Fibroblast of the aortic adventitia (primary cell): ENCODE data around the gene TFCP2. TPM values are rescaled to one million over a fixed set of nuclear protein-coding genes. Genes with fewer than 3 reads are reported as not detected.

Experiments used
- DNase-seq: peaks from one replicate; pipeline ENCODE4 v3.0.0-alpha.2; 2010; ENCODE audit warnings: low read depth
- H3K4me3 ChIP-seq: 2 replicates; pipeline ENCODE4 v1.5.1; 2011; ENCODE audit warnings: low read depth, mild to moderate bottlenecking, control low read depth, low read length, moderate library complexity
- CTCF ChIP-seq: IDR thresholded peaks from 2 replicates; pipeline ENCODE4 v1.5.1; 2011; ENCODE audit warnings: mild to moderate bottlenecking, low read length, control low read depth, inconsistent platforms; ENCODE audit not compliant: insufficient read depth
- small RNA-seq: library from RNA; depleted of rRNA; stranded (forward); fragments of <200 nt; gene quantifications from one replicate; pipeline ENCODE3, GENCODE V24; 2012
- total RNA-seq: library from RNA; depleted of rRNA; stranded (reverse); fragments of >200 nt; gene quantifications from 2 replicates; pipeline ENCODE4 v1.2.3, GENCODE V29; 2012; ENCODE audit warnings: low replicate concordance

The TFCP2 gene
- total RNA-seq, 1 donor, result 10.8 TPM

GRCh38 chr12:51048661-51049251 is 124.2 kb downstream of the TFCP2 start:
- TF ChIP-seq CTCF, result no peak
- peak overlapping the region; percentile 92 for H3K4me3 ChIP-seq
- DNase-seq, result no peak

- H3K4me3 ChIP-seq, result peak within 1 kb of the TSS; percentile 92
- TF ChIP-seq CTCF, result peak; percentile 90
- peak; percentile 99 for DNase-seq
Measured at GRCh38 chr12:51047655-51048540, 125.0 kb downstream of the TFCP2 start, which contains the start of gene LETMD1. Gene LETMD1, plus strand, starts transcription at chr12:51048327. Its CDS starts 30 bp downstream, at chr12:51048357.

Small RNAs within 50 kb of the gene (small RNA-seq; reads per million reads assigned to genes)
- gene RF00019 (not detected), gene RNU6-199P (not detected)

Other genes starting within 250 kb of the TFCP2 start
- not detected in 2 replicates for gene HIGD1C, start 220.6 kb downstream of the TFCP2 start, total RNA-seq
- gene SLC11A2, start 146.8 kb downstream of the TFCP2 start, total RNA-seq, result 50.7 and 53.7 TPM in 2 replicates
- 30.5 and 40.6 TPM in 2 replicates for gene LETMD1, start 124.8 kb downstream of the TFCP2 start, total RNA-seq
- 19.1 and 42.4 TPM in 2 replicates for gene CSRNP2, start 89.5 kb downstream of the TFCP2 start, total RNA-seq
- 3.5 and 5.7 TPM in 2 replicates for gene POU6F1, start 44.9 kb upstream of the TFCP2 start, total RNA-seq
- 58.1 and 125 TPM in 2 replicates for gene DAZAP2, start 65.7 kb upstream of the TFCP2 start, total RNA-seq
- 9.6 and 29.3 TPM in 2 replicates for gene SMAGP, start 97.3 kb upstream of the TFCP2 start, total RNA-seq
- gene BIN2, start 151.0 kb upstream of the TFCP2 start, total RNA-seq, result under 0.01 TPM in 1 of 2 replicates, not detected in the other
- gene CELA1, start 173.5 kb upstream of the TFCP2 start, total RNA-seq, result 0.25 TPM in 1 of 2 replicates, not detected in the other
- 0.74 and 22.1 TPM in 2 replicates for gene GALNT6, start 218.3 kb upstream of the TFCP2 start, total RNA-seq